ENCODE data around the gene CORIN.

DNA sequence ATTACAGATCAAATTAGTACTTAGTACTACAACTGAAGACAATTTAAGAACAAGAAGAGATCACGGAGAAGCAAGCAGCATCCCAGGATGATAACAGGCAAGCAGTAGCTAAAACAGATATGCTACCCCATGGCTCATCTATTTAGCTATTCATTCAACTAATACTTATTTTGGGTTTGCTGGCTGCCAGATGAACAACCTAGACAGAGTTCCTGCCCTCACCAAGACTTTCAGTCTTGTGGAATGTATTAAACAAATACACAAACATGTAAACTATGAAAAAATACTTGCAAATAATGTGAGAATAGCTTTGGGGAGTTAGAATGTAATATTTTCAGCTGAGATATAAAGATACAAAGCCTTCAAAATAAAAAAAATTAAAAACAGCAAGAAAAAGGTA is 2.4 kb upstream of the CORIN start:
- TF ChIP-seq, protein P1, sequence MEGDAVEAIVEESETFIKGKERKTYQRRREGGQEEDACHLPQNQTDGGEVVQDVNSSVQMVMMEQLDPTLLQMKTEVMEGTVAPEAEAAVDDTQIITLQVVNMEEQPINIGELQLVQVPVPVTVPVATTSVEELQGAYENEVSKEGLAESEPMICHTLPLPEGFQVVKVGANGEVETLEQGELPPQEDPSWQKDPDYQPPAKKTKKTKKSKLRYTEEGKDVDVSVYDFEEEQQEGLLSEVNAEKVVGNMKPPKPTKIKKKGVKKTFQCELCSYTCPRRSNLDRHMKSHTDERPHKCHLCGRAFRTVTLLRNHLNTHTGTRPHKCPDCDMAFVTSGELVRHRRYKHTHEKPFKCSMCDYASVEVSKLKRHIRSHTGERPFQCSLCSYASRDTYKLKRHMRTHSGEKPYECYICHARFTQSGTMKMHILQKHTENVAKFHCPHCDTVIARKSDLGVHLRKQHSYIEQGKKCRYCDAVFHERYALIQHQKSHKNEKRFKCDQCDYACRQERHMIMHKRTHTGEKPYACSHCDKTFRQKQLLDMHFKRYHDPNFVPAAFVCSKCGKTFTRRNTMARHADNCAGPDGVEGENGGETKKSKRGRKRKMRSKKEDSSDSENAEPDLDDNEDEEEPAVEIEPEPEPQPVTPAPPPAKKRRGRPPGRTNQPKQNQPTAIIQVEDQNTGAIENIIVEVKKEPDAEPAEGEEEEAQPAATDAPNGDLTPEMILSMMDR (optimal IDR thresholded peaks at IDR 0.05 in 1 of 3, IDR thresholded peaks at IDR 0.05 in 1 of 3, conservative IDR thresholded peaks at IDR 0.05 in 1 of 3; ENCODE audit: extremely low read depth in 1 of 3, insufficient read depth in 2 of 3, low read length in 3 of 3) = no peak
- TF ChIP-seq EZH2 (IDR thresholded peaks at IDR 0.05; ENCODE audit: low read length) = no peak

Data from keratinocyte (primary cell).